COLO829 (cell line): ENCODE data around the gene RIC8B.
"Not testable (repeated sequence)": the region's sequence is repeated elsewhere in the genome, so short reads cannot be mapped to it uniquely, and the experiment has no call there.

Experiments used
- DNase-seq: peaks from one replicate; pipeline ENCODE4 v3.0.0; 2012; ENCODE audit warnings: low spot score

Gene RIC8B

GRCh38 chr12:106903241-106903945 lies 128.9 kb downstream of the RIC8B start:
- no peak for DNase-seq

- DNase-seq: no peak
Measured at GRCh38 chr12:106906715-106907114, 132.2 kb downstream of the RIC8B start.

GRCh38 chr12:106907411-106907810 lies 132.9 kb downstream of the RIC8B start:
- DNase-seq: no peak

GRCh38 chr12:106907846-106908245 lies 133.4 kb downstream of the RIC8B start:
- no peak for DNase-seq

GRCh38 chr12:106908561-106908960 lies 134.1 kb downstream of the RIC8B start:
- DNase-seq: no peak

GRCh38 chr12:106910202-106910601 lies 135.7 kb downstream of the RIC8B start:
- no peak for DNase-seq

- no peak for DNase-seq
Measured at GRCh38 chr12:106911581-106911980, 137.1 kb downstream of the RIC8B start.

- no peak for DNase-seq
Measured at GRCh38 chr12:106913456-106913855, 139.0 kb downstream of the RIC8B start.

GRCh38 chr12:106914796-106915634 lies 140.5 kb downstream of the RIC8B start:
- no peak for DNase-seq

GRCh38 chr12:106915635-106916026 lies 141.1 kb downstream of the RIC8B start:
- DNase-seq: no peak

GRCh38 chr12:106917503-106917902 lies 143.0 kb downstream of the RIC8B start:
- DNase-seq: no peak

- DNase-seq: peak; percentile 45
Measured at GRCh38 chr12:106918746-106919145, 144.3 kb downstream of the RIC8B start.

- peak; percentile 74 for DNase-seq
Measured at GRCh38 chr12:106919910-106920544, 145.5 kb downstream of the RIC8B start.

- not testable (repeated sequence) for DNase-seq
Measured at GRCh38 chr12:106921976-106922375, 147.5 kb downstream of the RIC8B start.

GRCh38 chr12:106923594-106923993 lies 149.1 kb downstream of the RIC8B start:
- DNase-seq: not testable (repeated sequence)

GRCh38 chr12:106924268-106924861 lies 149.9 kb downstream of the RIC8B start:
- DNase-seq: no peak

- no peak for DNase-seq
Measured at GRCh38 chr12:106926657-106927056, 152.2 kb downstream of the RIC8B start.

GRCh38 chr12:106934277-106934676 lies 159.8 kb downstream of the RIC8B start:
- DNase-seq: no peak
